Brain microvascular endothelial cell (primary cell): ENCODE data around the gene PKIB.
"Not testable (repeated sequence)": the region's sequence is repeated elsewhere in the genome, so short reads cannot be mapped to it uniquely, and the experiment has no call there.

Source experiments
- DNase-seq: peaks from one replicate; pipeline ENCODE4 v3.0.0-alpha.2; 2020
- H3K27ac ChIP-seq: fragments of 250-450 bp; sonication (Bioruptor Pico); 2 replicates; pipeline ENCODE4 v1.5.1; 2020; ENCODE audit warnings: mild to moderate bottlenecking, moderate library complexity
- H3K27me3 ChIP-seq: fragments of 250-450 bp; sonication (Bioruptor Pico); replicated peaks from 2 replicates; pipeline ENCODE4 v1.5.1; 2020; ENCODE audit warnings: mild to moderate bottlenecking
- H3K36me3 ChIP-seq: fragments of 250-450 bp; sonication (Bioruptor Pico); replicated peaks from 2 replicates; pipeline ENCODE4 v1.5.1; 2020; ENCODE audit warnings: mild to moderate bottlenecking
- H3K4me3 ChIP-seq: 2 replicates; pipeline ENCODE4 v1.5.1; 2011; ENCODE audit warnings: low read depth, mild to moderate bottlenecking, control low read depth, low read length, moderate library complexity
- CTCF ChIP-seq: IDR thresholded peaks from 2 replicates; pipeline ENCODE4 v1.5.1; 2011; ENCODE audit warnings: low read depth, mild to moderate bottlenecking, moderate library complexity, low read length, control low read depth, inconsistent platforms; ENCODE audit errors: missing control alignments
- in situ Hi-C: cut with HindIII; loops from 2 replicates; pipeline ENCODE4 v1.10.0; 2017; ENCODE audit warnings: low sequenced_read_pairs, low pct_ligation_motif_present

Gene PKIB

GRCh38 chr6:122747573-122747972 lies 137.4 kb downstream of the PKIB start:
- H3K27ac ChIP-seq = no peak overlapping the region
- no peaks in the 10 kb centered on the region for H3K27me3 ChIP-seq
- in situ Hi-C loops = loop anchor here (25.0 kb wide), 1 partner anchor 90 kb away; no protein-coding TSS in a partner anchor
- no peak for DNase-seq
- TF ChIP-seq CTCF = no peak
- H3K4me3 ChIP-seq = no peak overlapping the region
- no peaks in the 10 kb centered on the region for H3K36me3 ChIP-seq

DNA sequence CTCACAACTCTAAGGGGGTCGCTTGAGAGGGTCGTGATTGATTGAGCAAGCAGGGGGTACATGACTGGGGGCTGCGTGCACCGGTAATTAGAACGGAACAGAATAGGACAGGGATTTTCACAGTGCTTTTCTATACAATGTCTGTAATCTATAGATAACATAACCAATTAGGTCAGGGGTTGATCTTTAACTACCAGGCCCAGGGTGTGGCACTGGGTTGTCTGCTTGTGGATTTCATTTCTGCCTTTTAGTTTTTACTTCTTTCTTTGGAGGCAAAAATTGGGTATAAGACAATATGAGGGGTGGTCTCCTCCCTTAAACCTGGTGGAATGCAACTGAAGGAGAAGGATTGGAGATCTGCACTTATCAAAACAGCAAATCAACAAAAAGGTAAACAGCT lies 138.7 kb downstream of the PKIB start:
- not testable (repeated sequence) for H3K4me3 ChIP-seq, DNase-seq, H3K27me3 ChIP-seq, H3K36me3 ChIP-seq, H3K27ac ChIP-seq
- in situ Hi-C loops = loop anchor here (25.0 kb wide), 1 partner anchor 88 kb away; no protein-coding TSS in a partner anchor

- Histone ChIP-seq H3K4me3 (no peak overlapping the region), H3K27ac (no peak overlapping the region), H3K27me3 (no peaks in the 10 kb centered on the region), H3K36me3 (no peaks in the 10 kb centered on the region)
- DNase-seq = no peak
- no peak for TF ChIP-seq CTCF
- in situ Hi-C loops = loop anchor here (25.0 kb wide), 1 partner anchor 88 kb away; no protein-coding TSS in a partner anchor
Measured at GRCh38 chr6:122749451-122750050, 139.3 kb downstream of the PKIB start.

DNA sequence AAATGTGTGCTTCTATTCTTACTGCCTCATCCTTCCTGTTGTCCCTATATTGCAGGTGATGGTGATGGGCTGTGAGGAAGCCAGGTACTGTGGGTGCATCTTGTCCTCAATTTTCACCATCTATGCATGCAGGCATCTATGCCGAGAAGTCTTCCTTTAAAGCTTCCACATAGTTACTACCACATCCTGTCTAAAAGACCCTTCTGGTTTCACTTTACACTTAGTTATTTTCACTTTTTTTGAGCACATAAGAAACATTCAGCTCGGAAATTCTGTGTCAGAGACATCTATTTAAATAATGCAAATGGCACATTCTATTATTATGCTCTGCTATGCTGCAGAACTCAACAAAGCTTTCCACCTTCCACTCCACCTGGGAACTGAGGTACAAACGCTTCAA lies 141.1 kb downstream of the PKIB start:
- Histone ChIP-seq H3K27me3 (no peaks in the 10 kb centered on the region), H3K4me3 (no peak overlapping the region), H3K36me3 (no peaks in the 10 kb centered on the region), H3K27ac (no peak overlapping the region)
- no peak for DNase-seq
- in situ Hi-C loops = no loop called here
- TF ChIP-seq CTCF = no peak

GRCh38 chr6:122752459-122752858 lies 142.3 kb downstream of the PKIB start:
- DNase-seq = no peak
- Histone ChIP-seq H3K27me3 (no peaks in the 10 kb centered on the region), H3K27ac (no peak overlapping the region), H3K4me3 (no peak overlapping the region), H3K36me3 (no peaks in the 10 kb centered on the region)
- no peak for TF ChIP-seq CTCF
- in situ Hi-C loops = no loop called here

DNA sequence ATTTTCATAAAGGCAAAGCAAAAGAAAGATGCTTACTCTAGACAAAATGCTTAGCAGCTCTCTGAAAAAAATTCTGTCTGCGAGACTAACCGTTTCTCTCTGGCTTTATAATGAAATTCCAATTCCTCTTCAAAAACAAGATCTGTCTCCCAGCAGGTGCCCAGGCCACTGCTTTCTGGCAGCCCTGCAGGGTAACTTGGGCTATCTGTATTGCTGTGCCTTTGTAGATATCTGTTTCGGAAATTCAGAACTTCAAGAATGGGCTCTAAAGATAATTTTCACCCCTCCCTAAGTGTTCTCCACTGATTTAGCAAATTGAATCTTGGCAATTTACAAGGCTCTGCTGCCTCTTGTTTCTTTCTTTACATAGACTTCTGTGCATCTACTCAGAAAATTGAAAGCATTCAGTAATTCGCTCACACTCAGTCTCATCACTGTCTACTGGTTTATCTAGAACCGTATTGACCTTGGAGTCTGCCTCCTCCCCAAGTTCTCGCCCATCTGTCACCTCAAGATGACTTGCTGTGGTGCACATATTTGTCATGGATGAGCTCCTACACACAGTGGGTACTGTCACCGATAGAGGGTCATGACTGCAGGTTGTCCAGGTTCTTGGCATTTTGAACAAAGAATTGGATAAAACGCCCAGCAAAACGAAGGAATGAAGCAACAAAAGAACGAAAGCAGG lies 142.9 kb downstream of the PKIB start:
- H3K27me3 ChIP-seq = no peaks in the 10 kb centered on the region
- in situ Hi-C loops = no loop called here
- DNase-seq = no peak
- H3K36me3 ChIP-seq = no peaks in the 10 kb centered on the region
- no peak overlapping the region for H3K4me3 ChIP-seq
- H3K27ac ChIP-seq = no peak overlapping the region
- no peak for TF ChIP-seq CTCF
